ENCODE data around the gene FEV.

FEV gene

DNA sequence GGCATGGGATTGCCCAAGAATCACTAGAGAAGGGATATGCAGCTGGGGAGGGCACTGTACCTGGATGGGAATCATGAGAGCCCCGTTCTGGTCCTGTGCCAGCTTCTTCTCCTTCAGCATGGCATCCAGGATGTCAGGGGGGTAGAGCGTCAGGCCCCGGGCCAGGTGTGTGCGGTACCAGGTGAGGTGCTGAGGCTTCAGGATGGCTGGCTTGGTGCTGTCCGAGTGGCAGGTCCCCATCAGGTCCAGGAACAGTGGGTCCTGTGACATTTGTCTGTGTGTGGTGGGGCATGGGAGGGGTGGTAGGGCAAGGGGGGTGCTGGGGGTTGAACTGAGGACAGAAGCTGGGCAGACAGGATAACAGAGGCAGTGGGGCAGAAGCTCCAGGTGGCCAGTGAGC, 43.2 kb upstream of the FEV start:
- no peak for DNase-seq (ENCODE audit: low read depth)
- TF ChIP-seq, protein P1, sequence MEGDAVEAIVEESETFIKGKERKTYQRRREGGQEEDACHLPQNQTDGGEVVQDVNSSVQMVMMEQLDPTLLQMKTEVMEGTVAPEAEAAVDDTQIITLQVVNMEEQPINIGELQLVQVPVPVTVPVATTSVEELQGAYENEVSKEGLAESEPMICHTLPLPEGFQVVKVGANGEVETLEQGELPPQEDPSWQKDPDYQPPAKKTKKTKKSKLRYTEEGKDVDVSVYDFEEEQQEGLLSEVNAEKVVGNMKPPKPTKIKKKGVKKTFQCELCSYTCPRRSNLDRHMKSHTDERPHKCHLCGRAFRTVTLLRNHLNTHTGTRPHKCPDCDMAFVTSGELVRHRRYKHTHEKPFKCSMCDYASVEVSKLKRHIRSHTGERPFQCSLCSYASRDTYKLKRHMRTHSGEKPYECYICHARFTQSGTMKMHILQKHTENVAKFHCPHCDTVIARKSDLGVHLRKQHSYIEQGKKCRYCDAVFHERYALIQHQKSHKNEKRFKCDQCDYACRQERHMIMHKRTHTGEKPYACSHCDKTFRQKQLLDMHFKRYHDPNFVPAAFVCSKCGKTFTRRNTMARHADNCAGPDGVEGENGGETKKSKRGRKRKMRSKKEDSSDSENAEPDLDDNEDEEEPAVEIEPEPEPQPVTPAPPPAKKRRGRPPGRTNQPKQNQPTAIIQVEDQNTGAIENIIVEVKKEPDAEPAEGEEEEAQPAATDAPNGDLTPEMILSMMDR (conservative IDR thresholded peaks at IDR 0.05; ENCODE audit: low read depth, low read length) = no peak
- no peak overlapping the region for H3K4me3 ChIP-seq (ENCODE audit: low read length)

DNA sequence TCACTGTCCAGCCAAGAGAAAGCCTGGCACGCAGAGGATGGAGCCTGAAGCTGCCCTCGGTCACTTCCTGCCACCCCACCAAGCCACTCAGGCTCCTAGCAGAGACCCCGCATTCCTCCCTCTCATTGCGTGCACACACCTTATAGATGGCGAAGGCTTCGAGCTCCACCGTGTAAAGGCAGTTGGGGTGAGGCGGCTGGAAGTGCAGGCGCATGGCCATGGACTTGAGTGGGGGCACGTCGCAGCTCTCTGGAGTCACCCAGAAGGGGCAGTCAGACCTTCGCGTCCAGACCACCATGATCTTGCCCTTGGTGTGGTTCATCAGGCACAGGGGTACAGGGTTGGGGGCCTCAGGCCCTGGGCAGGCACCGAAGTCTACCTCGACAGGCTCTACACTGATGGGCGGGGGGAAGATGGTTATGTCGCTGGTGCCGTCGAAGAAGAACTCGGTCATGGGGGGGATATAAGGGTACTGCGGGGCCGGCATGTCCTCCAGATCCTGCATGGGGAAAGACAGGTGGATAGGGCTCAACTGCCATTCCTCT, 42.6 kb upstream of the FEV start:
- H3K4me3 ChIP-seq (ENCODE audit: low read length) = no peak overlapping the region
- no peak for DNase-seq (ENCODE audit: low read depth)
- TF ChIP-seq, protein P1 (conservative IDR thresholded peaks at IDR 0.05; ENCODE audit: low read depth, low read length) = no peak

DNA sequence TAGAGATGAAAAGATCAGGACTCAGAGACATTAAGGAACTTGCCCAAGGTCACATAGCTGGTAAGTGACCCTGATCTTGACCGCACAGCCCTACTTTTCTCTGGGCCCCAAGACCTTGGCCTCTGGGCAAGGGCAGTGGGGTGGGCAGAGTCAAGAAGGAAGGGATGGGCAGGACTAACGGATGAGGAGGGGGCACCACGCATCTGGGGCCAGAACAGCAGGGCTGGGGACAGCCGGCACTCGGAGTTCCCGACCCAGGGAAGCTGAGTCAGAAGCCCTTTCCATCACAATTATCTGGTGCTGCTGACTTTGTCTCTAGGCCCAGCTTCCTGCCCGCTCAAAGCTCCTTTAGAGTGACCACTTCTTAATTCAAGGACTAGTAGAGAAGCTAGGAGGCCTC, 42.0 kb upstream of the FEV start:
- TF ChIP-seq, protein P1 (conservative IDR thresholded peaks at IDR 0.05; ENCODE audit: low read depth, low read length) = no peak
- no peak for DNase-seq (ENCODE audit: low read depth)
- H3K4me3 ChIP-seq (ENCODE audit: low read length) = no peak overlapping the region

DNA sequence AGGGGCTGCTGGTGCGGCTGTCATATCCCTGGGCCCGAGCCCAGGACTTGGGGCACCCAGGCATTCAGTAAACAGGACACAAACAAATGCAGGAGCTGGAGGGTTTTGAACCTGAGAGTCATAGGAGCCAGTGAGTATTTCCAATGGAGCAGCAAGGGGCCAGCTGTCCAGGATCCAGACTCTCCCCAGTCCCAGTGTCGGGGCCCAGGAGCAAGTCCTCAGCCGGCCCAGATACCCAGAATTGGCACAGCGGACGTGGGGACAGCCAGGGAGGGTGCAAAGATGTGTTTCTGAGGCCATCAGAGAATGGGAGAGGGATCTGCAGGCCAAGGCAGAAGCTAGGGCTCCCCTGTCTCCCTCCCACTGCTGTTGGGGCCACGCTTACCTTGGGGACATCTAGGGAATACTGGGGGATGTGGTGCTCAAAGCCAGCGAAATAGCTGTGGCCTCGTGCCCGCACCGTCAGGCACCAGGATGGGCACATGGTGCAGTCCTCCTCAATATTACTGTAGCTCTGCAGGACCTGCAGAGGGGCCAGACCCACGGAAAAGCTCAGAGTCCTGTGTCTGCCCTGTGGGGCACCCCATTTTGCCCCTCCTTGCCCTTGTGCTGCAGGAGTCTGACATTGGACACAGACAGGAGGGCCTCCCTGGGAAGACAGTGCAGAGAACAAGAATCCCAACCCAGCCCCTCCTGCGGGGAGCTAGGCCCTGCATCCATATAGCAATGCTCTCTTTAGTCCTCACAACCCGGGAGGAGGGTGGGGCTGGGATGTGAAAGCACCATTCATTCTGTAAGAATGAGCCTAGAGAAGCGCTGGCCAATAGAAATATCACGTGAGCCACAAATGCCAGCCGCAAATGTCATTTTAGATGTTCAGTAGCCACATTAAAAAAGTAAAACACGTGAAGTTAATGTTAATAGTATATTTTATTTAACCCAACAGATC, 40.9 kb upstream of the FEV start:
- TF ChIP-seq, protein P1 (conservative IDR thresholded peaks at IDR 0.05; ENCODE audit: low read depth, low read length) = no peak
- no peak overlapping the region for H3K4me3 ChIP-seq (ENCODE audit: low read length)

DNA sequence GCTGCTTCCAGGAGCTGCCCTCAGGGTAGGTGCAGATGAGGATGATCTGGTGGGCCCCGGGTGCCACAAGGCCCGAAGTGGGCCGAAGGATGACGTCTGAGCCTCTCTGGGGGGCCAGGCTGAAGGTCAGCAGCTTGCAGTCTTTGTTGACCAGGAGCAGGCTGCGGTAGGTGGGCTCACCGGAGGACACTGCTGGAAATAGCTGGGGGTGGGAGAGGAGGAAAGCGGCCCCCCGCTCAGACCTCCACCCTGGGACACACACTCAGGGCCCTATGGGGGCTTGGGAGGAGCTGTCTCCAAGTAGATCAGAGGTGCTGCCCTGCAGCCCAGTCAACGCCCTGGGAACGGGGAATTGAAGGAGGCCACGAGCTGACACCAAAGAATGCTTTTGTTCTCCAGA, 39.1 kb upstream of the FEV start:
- H3K4me3 ChIP-seq (ENCODE audit: low read length) = no peak overlapping the region
- DNase-seq (ENCODE audit: low read depth) = no peak
- TF ChIP-seq, protein P1 (conservative IDR thresholded peaks at IDR 0.05; ENCODE audit: low read depth, low read length) = no peak

More for the DNA sequence above, 40.9 kb upstream of the FEV start:
- no peak for DNase-seq (ENCODE audit: low read depth)

DNA sequence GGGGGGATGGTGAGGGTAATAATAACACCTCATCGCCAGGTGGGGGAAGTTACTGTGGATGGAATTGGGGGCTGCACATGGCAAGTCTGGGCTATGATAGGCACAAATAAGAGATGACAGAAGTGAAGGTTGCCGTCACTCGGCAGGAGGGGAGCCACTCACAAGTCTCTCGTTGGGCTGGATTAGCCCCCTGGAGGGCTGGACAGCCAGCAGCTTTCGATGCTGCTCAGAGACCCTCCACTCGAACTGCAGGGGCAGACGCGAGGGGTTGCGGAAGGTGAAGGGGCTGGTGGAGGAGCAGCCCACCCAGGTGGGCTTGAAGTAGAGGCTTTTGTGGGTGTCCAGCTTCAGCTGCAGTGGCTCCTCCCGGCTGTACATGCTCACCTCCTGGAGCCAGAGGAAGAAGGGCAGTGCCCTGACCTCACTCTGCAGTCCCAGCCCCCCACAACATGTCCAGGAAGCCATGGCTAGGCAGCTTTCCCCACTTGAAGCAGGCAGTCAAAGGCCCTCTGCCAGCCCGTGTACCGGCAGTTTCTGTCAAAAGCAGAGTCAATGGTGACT, 38.1 kb upstream of the FEV start:
- DNase-seq (ENCODE audit: low read depth) = no peak
- no peak overlapping the region for H3K4me3 ChIP-seq (ENCODE audit: low read length)
- TF ChIP-seq, protein P1 (conservative IDR thresholded peaks at IDR 0.05; ENCODE audit: low read depth, low read length) = no peak

Data from retinal pigment epithelial cell (primary cell).